Measurements from ENCODE around the gene PLCD3. TPM values are rescaled to one million over a fixed set of nuclear protein-coding genes. Genes with fewer than 3 reads are reported as not detected.

Gene PLCD3
- total and polyA plus RNA-seq, 2 of the 13 experiments (the other 11 are each of a cell fraction or from before 2014, with no cell fraction given), result 11.3 to 39.1 TPM

DNA sequence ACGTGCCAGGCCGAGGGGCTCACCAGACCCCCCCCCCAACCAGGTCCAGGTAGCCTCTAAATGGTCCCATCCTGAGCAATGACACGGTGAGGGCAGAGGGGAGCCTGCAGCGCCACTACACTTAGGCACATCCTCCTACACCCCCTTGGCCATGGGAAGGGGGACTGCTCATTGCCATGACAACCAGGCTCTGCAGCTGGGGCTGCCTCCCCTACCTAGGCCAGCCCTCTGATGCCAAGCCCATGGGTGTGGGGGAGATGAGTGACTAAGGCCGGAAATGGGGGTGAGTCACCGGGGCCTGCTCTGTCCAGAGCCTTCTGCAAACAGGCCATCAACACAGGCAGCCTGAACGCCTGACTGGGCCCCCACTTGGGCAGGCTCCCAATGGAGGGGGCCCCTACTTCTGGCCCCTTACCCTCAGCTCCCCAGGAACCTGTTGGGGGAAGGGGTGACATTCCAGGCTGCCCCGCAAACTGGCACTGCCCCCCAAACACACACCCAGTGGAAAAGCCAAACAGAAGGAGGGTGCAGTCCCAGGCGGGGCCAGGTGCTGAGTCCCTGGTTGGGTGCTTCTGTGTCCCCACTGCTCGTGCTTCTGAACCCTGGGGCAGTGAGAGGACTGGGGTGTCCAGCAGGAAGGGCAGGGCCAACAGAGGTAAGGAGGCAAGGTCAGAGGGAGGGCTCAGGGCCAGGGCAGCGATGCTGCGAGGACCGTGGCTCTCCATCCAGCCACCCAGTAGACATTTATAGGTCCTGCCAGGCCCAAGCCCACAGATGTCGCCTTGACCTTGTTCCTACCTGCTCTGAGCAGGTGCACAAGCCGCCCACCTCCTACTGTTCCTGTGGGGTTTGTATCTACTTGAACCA lies 8.2 kb downstream of the PLCD3 start (continued):
- no peak for TF ChIP-seq ZFP36 (IDR thresholded peaks at IDR 0.05; ENCODE audit: borderline replicate concordance, low read depth, low read length, partially characterized antibody)
- TF ChIP-seq MED8 (CRISPR knock-in tag; IDR thresholded peaks at IDR 0.05; ENCODE audit: insufficient replicate concordance), result peak; percentile 67
- TF ChIP-seq AGO2 (optimal IDR thresholded peaks at IDR 0.05; ENCODE audit: low read depth, low read length), result peak; percentile 58
- TF ChIP-seq KAT8 (CRISPR knock-in tag; IDR thresholded peaks at IDR 0.05), result peak; percentile 39; the same call in 1 of the 2 replicates
- TF ChIP-seq BHLHE40 (IDR thresholded peaks at IDR 0.05; ENCODE audit: low read length), result peak; percentile 69
- TF ChIP-seq CBX1 (IDR thresholded peaks at IDR 0.05; ENCODE audit: low read depth), result peak; percentile 42
- 0 out of 2 replicates have a peak, but pooled peaks have one; percentile 10 for TF ChIP-seq RAD21 (CRISPR knock-in tag; IDR thresholded peaks at IDR 0.05)
- TF ChIP-seq ZHX1 (CRISPR knock-in tag; IDR thresholded peaks at IDR 0.05; ENCODE audit: low read depth), result no peak
- TF ChIP-seq ZMAT3 (CRISPR knock-in tag; conservative IDR thresholded peaks at IDR 0.05), result no peak
- TF ChIP-seq, protein P1, sequence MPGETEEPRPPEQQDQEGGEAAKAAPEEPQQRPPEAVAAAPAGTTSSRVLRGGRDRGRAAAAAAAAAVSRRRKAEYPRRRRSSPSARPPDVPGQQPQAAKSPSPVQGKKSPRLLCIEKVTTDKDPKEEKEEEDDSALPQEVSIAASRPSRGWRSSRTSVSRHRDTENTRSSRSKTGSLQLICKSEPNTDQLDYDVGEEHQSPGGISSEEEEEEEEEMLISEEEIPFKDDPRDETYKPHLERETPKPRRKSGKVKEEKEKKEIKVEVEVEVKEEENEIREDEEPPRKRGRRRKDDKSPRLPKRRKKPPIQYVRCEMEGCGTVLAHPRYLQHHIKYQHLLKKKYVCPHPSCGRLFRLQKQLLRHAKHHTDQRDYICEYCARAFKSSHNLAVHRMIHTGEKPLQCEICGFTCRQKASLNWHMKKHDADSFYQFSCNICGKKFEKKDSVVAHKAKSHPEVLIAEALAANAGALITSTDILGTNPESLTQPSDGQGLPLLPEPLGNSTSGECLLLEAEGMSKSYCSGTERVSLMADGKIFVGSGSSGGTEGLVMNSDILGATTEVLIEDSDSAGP (CRISPR knock-in tag; IDR thresholded peaks at IDR 0.05; ENCODE audit: borderline replicate concordance), result no peak; the same call in 1 of the 2 replicates
- TF ChIP-seq, protein P2, sequence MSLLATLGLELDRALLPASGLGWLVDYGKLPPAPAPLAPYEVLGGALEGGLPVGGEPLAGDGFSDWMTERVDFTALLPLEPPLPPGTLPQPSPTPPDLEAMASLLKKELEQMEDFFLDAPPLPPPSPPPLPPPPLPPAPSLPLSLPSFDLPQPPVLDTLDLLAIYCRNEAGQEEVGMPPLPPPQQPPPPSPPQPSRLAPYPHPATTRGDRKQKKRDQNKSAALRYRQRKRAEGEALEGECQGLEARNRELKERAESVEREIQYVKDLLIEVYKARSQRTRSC (CRISPR knock-in tag; IDR thresholded peaks at IDR 0.05; ENCODE audit: low read depth), result no peak
- no peak for TF ChIP-seq TOE1 (CRISPR knock-in tag; IDR thresholded peaks at IDR 0.05)
- TF ChIP-seq HNRNPH1 (optimal IDR thresholded peaks at IDR 0.05; ENCODE audit: low read depth, low read length), result no peak
- TF ChIP-seq ZZZ3 (CRISPR knock-in tag; IDR thresholded peaks at IDR 0.05; ENCODE audit: borderline replicate concordance), result peak; percentile 81; the same call in 1 of the 2 replicates
- no peak for TF ChIP-seq ATRX (CRISPR knock-in tag; IDR thresholded peaks at IDR 0.05; ENCODE audit: borderline replicate concordance)
- 0 out of 2 replicates have a peak, but pooled peaks have one; percentile 29 for TF ChIP-seq DMAP1 (CRISPR knock-in tag; IDR thresholded peaks at IDR 0.05)
- TF ChIP-seq, protein P3, sequence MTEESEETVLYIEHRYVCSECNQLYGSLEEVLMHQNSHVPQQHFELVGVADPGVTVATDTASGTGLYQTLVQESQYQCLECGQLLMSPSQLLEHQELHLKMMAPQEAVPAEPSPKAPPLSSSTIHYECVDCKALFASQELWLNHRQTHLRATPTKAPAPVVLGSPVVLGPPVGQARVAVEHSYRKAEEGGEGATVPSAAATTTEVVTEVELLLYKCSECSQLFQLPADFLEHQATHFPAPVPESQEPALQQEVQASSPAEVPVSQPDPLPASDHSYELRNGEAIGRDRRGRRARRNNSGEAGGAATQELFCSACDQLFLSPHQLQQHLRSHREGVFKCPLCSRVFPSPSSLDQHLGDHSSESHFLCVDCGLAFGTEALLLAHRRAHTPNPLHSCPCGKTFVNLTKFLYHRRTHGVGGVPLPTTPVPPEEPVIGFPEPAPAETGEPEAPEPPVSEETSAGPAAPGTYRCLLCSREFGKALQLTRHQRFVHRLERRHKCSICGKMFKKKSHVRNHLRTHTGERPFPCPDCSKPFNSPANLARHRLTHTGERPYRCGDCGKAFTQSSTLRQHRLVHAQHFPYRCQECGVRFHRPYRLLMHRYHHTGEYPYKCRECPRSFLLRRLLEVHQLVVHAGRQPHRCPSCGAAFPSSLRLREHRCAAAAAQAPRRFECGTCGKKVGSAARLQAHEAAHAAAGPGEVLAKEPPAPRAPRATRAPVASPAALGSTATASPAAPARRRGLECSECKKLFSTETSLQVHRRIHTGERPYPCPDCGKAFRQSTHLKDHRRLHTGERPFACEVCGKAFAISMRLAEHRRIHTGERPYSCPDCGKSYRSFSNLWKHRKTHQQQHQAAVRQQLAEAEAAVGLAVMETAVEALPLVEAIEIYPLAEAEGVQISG (CRISPR knock-in tag; IDR thresholded peaks at IDR 0.05), result no peak
- TF ChIP-seq RNF2 (conservative IDR thresholded peaks at IDR 0.05; ENCODE audit: low read depth), result 0 out of 2 replicates have a peak, but pooled peaks have one; percentile 21
- TF ChIP-seq ATF7 (IDR thresholded peaks at IDR 0.05), result no peak
- peak; percentile 37; the same call in 1 of the 2 replicates for TF ChIP-seq ATF7 (CRISPR knock-in tag; IDR thresholded peaks at IDR 0.05)
- no peak for TF ChIP-seq ZFYVE20 (CRISPR knock-in tag; IDR thresholded peaks at IDR 0.05; ENCODE audit: borderline replicate concordance, low read depth)
